Mammary epithelial cell (primary cell): Measurements from ENCODE around the gene VIL1.

Experiments
- CTCF ChIP-seq, 2 donors: IDR thresholded peaks in 1 of 2; conservative IDR thresholded peaks in 1 of 2; 2 replicates each; pipeline ENCODE4 v1.5.1; 2011 to 2012; ENCODE audit warnings: inconsistent platforms in 2 of 2, low read length in 2 of 2, mild to moderate bottlenecking in 2 of 2, control low read depth in 1 of 2, low read depth in 1 of 2; ENCODE audit not compliant: insufficient read depth in 1 of 2; ENCODE audit errors: extremely low read depth in 1 of 2
- EZH2 ChIP-seq: IDR thresholded peaks from 2 replicates; pipeline ENCODE4 v1.6.1; 2012; ENCODE audit warnings: low read length, inconsistent platforms, borderline replicate concordance

GRCh38 chr2:218395456-218395825 is 23.5 kb upstream of the VIL1 start:
- TF ChIP-seq EZH2, result no peak
- no peak for TF ChIP-seq CTCF (conservative IDR thresholded peaks at IDR 0.05 in 1 of 2, IDR thresholded peaks at IDR 0.05 in 1 of 2; ENCODE audit: extremely low read depth in 1 of 2, insufficient read depth in 1 of 2, low read depth in 1 of 2, low read length in 2 of 2)
